Gastrocnemius medialis (tissue), 4 donors: ENCODE results near the gene COX5B. TPM values are rescaled to one million over a fixed set of nuclear protein-coding genes. Genes with fewer than 3 reads are reported as not detected.

Experiments used
- ATAC-seq, 2 donors: fragments of 150-250 bp; one replicate each; pipeline ENCODE4 v1.9.1; 2016
- DNase-seq, 2 donors: peaks; one replicate each; pipeline ENCODE4 v3.0.0-alpha.2; 2019
- H3K27ac ChIP-seq, 4 donors: fragments of 200-600 bp; sonication (generic); 1 replicate in 1 of 4; 2 replicates in 3 of 4; pipeline ENCODE4 v1.5.1; 2016 to 2018; ENCODE audit warnings: mild to moderate bottlenecking in 2 of 4, moderate library complexity in 1 of 4
- H3K27me3 ChIP-seq, 3 donors: fragments of 200-600 bp; sonication (generic) in 2 of 3; 1 replicate in 1 of 3; 2 replicates in 2 of 3; pipeline versions ENCODE4 v1.5.1 to v1.6.0; 2016 to 2019; ENCODE audit warnings: mild to moderate bottlenecking in 1 of 3, moderate library complexity in 1 of 3
- H3K36me3 ChIP-seq, 2 donors: fragments of 200-600 bp; sonication (generic) in 1 of 2; one replicate each; pipeline ENCODE4 v1.5.1; 2017 to 2018
- H3K4me1 ChIP-seq, 2 donors: fragments of 200-600 bp; sonication (generic) in 1 of 2; one replicate each; pipeline ENCODE4 v1.5.1; 2016 to 2017; ENCODE audit warnings: mild to moderate bottlenecking in 2 of 2
- H3K4me3 ChIP-seq, 4 donors: fragments of 200-600 bp; sonication (generic) in 3 of 4; 1 replicate in 1 of 4; 2 replicates in 3 of 4; pipeline ENCODE4 v1.5.1; 2016 to 2019; ENCODE audit warnings: mild to moderate bottlenecking in 2 of 4
- H3K9me3 ChIP-seq, 3 donors: fragments of 200-600 bp; sonication (generic) in 2 of 3; 1 replicate in 1 of 3; 2 replicates in 2 of 3; pipeline ENCODE4 v1.5.1; 2016 to 2019
- CTCF ChIP-seq, 5 experiments: fragments of 450-650 bp in 3 of 5; fragments of 200-600 bp in 2 of 5; sonication (generic) in 2 of 5; IDR thresholded peaks in 4 of 5; conservative IDR thresholded peaks in 1 of 5; 1 replicate in 4 of 5; 2 replicates in 1 of 5; pipeline ENCODE4 v1.5.1; 2016 to 2019; ENCODE audit warnings: antibody characterized with exemption in 5 of 5, mild to moderate bottlenecking in 3 of 5, moderate library complexity in 3 of 5
- POLR2A ChIP-seq, 2 donors: fragments of 450-650 bp; IDR thresholded peaks; one replicate each; pipeline ENCODE4 v1.6.1; 2017; ENCODE audit warnings: antibody characterized with exemption in 2 of 2, mild to moderate bottlenecking in 2 of 2, moderate library complexity in 2 of 2
- in situ Hi-C, 4 donors: fragments of 200-750 bp; cut with MboI; loops; one replicate each; pipeline versions ENCODE4 v1.15.0 to v1.8.0; 2017; ENCODE audit warnings: low sequenced_read_pairs in 4 of 4
- intact Hi-C: fragments of 100-400 bp; cut with DNase I; formaldehyde crosslinking; loops from one replicate; pipeline ENCODE4 v1.15.1; 2023; ENCODE audit warnings: low total_unique reads
- total RNA-seq, 4 donors: library from RNA; depleted of rRNA; stranded (reverse); fragments of >200 nt; gene quantifications; one replicate each; pipeline versions ENCODE4 v1.1.0 to v1.2.3, GENCODE V29; 2016

COX5B gene
- total RNA-seq, 4 donors from 2014 or later: 742 to 1,417 (median 1,247) TPM

- H3K4me1 ChIP-seq: no peaks in the 10 kb centered on the region
- in situ Hi-C loops: loop anchor here in 1 of 4 donors (25.0 kb wide), 1 partner anchor 1117 kb away; the partner anchor contains the start of gene ARID5A
- H3K27ac ChIP-seq: no peak overlapping the region
These were observed 8.0 kb downstream of the COX5B start for GRCh38 chr2:97653874-97654273.

GRCh38 chr2:97654309-97654708, 8.4 kb downstream of the COX5B start:
- intact Hi-C loops (no loop called here), in situ Hi-C loops (loop anchor here in 1 of 4 donors (25.0 kb wide), 1 partner anchor 1117 kb away; the partner anchor contains the start of gene ARID5A)
- ATAC-seq (no peak), DNase-seq (no peak)
- H3K36me3 ChIP-seq: peaks cover 0 to 51% of the 10 kb centered on the region in 2 donors
- H3K9me3 ChIP-seq: no peaks in the 10 kb centered on the region
- H3K4me1 ChIP-seq: no peaks in the 10 kb centered on the region
- TF ChIP-seq CTCF (IDR thresholded peaks at IDR 0.05 in 4 of 5, conservative IDR thresholded peaks at IDR 0.05 in 1 of 5) (no peak), POLR2A (IDR thresholded peaks at IDR 0.05) (no peak)
- H3K4me3 ChIP-seq: no peak overlapping the region
- no peaks in the 10 kb centered on the region for H3K27me3 ChIP-seq
- H3K27ac ChIP-seq: no peak overlapping the region

More at GRCh38 chr2:97653874-97654273, 8.0 kb downstream of the COX5B start:
- ATAC-seq: no peak
- Histone ChIP-seq H3K9me3 (no peaks in the 10 kb centered on the region), H3K27me3 (no peaks in the 10 kb centered on the region), H3K36me3 (peaks cover 0 to 51% of the 10 kb centered on the region in 2 donors), H3K4me3 (no peak overlapping the region)
- TF ChIP-seq CTCF (IDR thresholded peaks at IDR 0.05 in 4 of 5, conservative IDR thresholded peaks at IDR 0.05 in 1 of 5) (no peak), POLR2A (IDR thresholded peaks at IDR 0.05) (no peak)
- intact Hi-C loops: no loop called here
- no peak for DNase-seq

GRCh38 chr2:97654791-97655190, 8.9 kb downstream of the COX5B start:
- DNase-seq: no peak
- no peaks in the 10 kb centered on the region for H3K27me3 ChIP-seq
- H3K36me3 ChIP-seq: peaks cover 0 to 47% of the 10 kb centered on the region in 2 donors
- in situ Hi-C loops: loop anchor here in 1 of 4 donors (25.0 kb wide), 1 partner anchor 1117 kb away; the partner anchor contains the start of gene ARID5A
- no peaks in the 10 kb centered on the region for H3K4me1 ChIP-seq
- TF ChIP-seq POLR2A (IDR thresholded peaks at IDR 0.05) (no peak), CTCF (IDR thresholded peaks at IDR 0.05 in 4 of 5, conservative IDR thresholded peaks at IDR 0.05 in 1 of 5) (no peak)
- intact Hi-C loops: no loop called here
- no peak for ATAC-seq
- H3K27ac ChIP-seq: no peak overlapping the region
- no peaks in the 10 kb centered on the region for H3K9me3 ChIP-seq
- H3K4me3 ChIP-seq: no peak overlapping the region

GRCh38 chr2:97656129-97656755, 10.4 kb downstream of the COX5B start:
- Histone ChIP-seq H3K36me3 (peaks cover 0 to 46% of the 10 kb centered on the region in 2 donors), H3K4me1 (peaks cover 5 to 7% of the 10 kb centered on the region in 2 donors), H3K9me3 (no peaks in the 10 kb centered on the region), H3K4me3 (no peak overlapping the region), H3K27me3 (no peaks in the 10 kb centered on the region), H3K27ac (no peak overlapping the region)
- intact Hi-C loops: no loop called here
- no peak for TF ChIP-seq CTCF (IDR thresholded peaks at IDR 0.05 in 4 of 5, conservative IDR thresholded peaks at IDR 0.05 in 1 of 5)
- no peak for TF ChIP-seq POLR2A (IDR thresholded peaks at IDR 0.05)
- DNase-seq (no peak), ATAC-seq (no peak)
- in situ Hi-C loops: loop anchor here in 1 of 4 donors (25.0 kb wide), 1 partner anchor 1119 kb away; the partner anchor contains the start of gene ARID5A
